T-helper 17 cell (primary cell): ENCODE measurements around the gene KCNMA1. TPM values are rescaled to one million over a fixed set of nuclear protein-coding genes. Genes with fewer than 3 reads are reported as not detected.
"Not testable (repeated sequence)": the region's sequence is repeated elsewhere in the genome, so short reads cannot be mapped to it uniquely, and the experiment has no call there.

Source experiments
- ATAC-seq: fragments of 150-1000 bp; cut with Tn5 transposase; 2 replicates; pipeline ENCODE4 v1.10.0; 2021; ENCODE audit warnings: mild to moderate bottlenecking, moderate library complexity
- DNase-seq, 3 donors: peaks; one replicate each; pipeline versions ENCODE4 v3.0.0 to v3.0.0-alpha.2; 2020 to 2021
- H3K9me3 ChIP-seq: one replicate; pipeline ENCODE4 v1.7.0; 2013; ENCODE audit warnings: low read length, mild to moderate bottlenecking; ENCODE audit not compliant: control insufficient read depth, poor library complexity, severe bottlenecking
- H3K27ac Mint-ChIP-seq: one replicate; pipeline ENCODE4 v1.8.0; 2022; ENCODE audit warnings: mild to moderate bottlenecking, moderate library complexity, mixed read lengths
- H3K27me3 Mint-ChIP-seq: one replicate; pipeline ENCODE4 v1.8.0; 2022; ENCODE audit warnings: mixed read lengths
- H3K36me3 Mint-ChIP-seq: one replicate; pipeline ENCODE4 v1.8.0; 2022; ENCODE audit warnings: low read depth, mixed read lengths
- H3K4me1 Mint-ChIP-seq: one replicate; pipeline ENCODE4 v1.8.0; 2022; ENCODE audit warnings: mild to moderate bottlenecking, mixed read lengths
- H3K4me3 Mint-ChIP-seq: one replicate; pipeline ENCODE4 v1.8.0; 2022; ENCODE audit warnings: mild to moderate bottlenecking, moderate library complexity, mixed read lengths
- total RNA-seq, 4 donors: library from RNA in 2 of 4; stranded (reverse) in 2 of 4; gene quantifications; one replicate each; pipeline ENCODE4 v1.2.3 and lab custom pipeline; 2022 to 2026

The KCNMA1 gene
- total RNA-seq, 2 donors from 2014 or later = 0.27 TPM; not detected in 1

DNA sequence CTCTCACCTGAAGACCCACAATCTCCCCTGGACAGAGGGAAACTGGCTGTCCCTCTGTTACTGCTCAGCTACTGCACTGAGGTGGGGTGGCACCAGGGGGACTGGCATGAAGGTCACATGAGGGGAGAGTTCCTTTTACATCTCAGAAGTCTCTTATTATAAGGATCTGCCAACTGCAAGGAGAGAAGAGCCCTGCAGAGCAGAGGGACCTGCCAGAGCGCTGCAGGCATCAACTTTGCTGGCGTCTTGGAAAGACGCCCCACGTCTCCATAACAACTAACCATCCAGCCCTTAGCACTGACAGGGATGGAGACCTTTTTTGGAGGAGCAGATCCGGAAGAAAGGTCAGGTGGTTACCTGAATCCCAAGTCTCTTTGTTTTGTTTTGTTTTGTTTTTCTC is 218.6 kb downstream of the KCNMA1 start:
- no peaks in the 10 kb centered on the region for H3K36me3 Mint-ChIP-seq
- peaks cover 21% of the 10 kb centered on the region for H3K27me3 Mint-ChIP-seq
- H3K4me1 Mint-ChIP-seq = no peaks in the 10 kb centered on the region
- H3K27ac Mint-ChIP-seq = no peak overlapping the region
- DNase-seq = no peak
- H3K4me3 Mint-ChIP-seq = no peak overlapping the region
- ATAC-seq = no peak
- no peaks in the 10 kb centered on the region for H3K9me3 ChIP-seq

- DNase-seq (no peak), ATAC-seq (no peak)
- no peaks in the 10 kb centered on the region for H3K36me3 Mint-ChIP-seq
- no peak overlapping the region for H3K27ac Mint-ChIP-seq
- H3K4me3 Mint-ChIP-seq = no peak overlapping the region
- no peaks in the 10 kb centered on the region for H3K9me3 ChIP-seq
- H3K27me3 Mint-ChIP-seq = peaks cover 21% of the 10 kb centered on the region
- H3K4me1 Mint-ChIP-seq = no peaks in the 10 kb centered on the region
Observed at GRCh38 chr10:77417806-77418640, 219.6 kb downstream of the KCNMA1 start.

DNA sequence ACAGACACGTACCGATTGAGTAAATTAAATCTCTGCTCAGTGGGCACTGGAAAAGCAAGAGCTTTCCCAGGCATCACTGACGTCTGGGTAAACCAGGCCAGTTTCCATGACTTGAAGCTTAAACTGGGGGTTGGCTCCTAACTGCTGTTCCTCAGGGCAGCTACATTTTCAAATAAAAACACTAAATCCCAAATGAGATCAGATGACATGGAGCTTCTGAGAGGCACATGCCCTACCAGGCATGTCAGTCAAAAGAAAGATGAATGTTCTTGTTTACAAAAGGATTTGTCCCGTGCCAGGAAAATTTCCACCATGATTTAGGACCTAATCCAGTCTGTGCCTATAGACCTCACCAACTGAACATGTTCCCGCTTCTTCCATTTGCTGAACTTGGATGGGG is 220.2 kb downstream of the KCNMA1 start:
- no peak overlapping the region for H3K4me3 Mint-ChIP-seq
- DNase-seq (no peak), ATAC-seq (no peak)
- peaks cover 21% of the 10 kb centered on the region for H3K27me3 Mint-ChIP-seq
- no peaks in the 10 kb centered on the region for H3K9me3 ChIP-seq
- no peak overlapping the region for H3K27ac Mint-ChIP-seq
- no peaks in the 10 kb centered on the region for H3K4me1 Mint-ChIP-seq
- no peaks in the 10 kb centered on the region for H3K36me3 Mint-ChIP-seq

DNA sequence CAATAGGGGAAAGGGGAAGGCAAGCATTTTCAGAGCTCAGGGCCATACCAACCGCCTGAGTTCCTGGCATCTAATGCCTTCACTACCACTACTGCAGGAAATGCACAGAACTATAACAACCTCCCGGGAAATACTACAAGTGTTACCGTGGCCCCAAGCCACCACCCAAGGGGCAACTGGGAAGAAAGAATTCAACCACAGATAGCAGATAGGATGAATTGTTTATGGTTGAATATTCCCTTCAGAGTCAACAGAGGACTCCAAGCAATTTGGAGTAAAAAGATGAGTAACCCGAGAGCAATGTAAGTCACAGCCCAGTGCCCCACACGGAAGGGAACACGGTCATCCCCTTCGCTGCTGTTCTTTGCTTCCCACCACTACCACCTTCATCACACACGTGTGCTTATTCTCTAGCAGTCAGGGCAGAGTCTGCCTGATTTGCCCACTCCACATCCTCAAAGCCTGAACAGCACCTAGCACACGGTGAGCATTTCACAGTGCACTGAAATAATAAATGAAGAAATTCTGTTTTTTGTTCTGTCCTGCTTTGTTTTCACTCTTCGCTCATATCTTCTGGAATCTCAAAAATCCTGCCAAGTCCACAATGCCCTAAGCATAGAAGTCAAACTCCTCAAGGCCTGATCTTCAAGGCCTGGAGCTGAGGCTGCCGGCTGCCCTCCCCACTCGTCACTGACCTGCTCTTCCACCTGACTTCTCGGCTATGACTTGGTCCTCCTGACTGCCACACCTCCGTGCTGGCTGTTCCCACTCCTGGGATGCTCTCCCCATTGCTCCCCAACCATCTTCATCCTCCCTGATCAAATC is 221.1 kb downstream of the KCNMA1 start:
- Mint-ChIP-seq H3K4me1 (no peaks in the 10 kb centered on the region), H3K27ac (no peak overlapping the region), H3K36me3 (no peaks in the 10 kb centered on the region), H3K27me3 (peaks cover 21% of the 10 kb centered on the region), H3K4me3 (no peak overlapping the region)
- no peaks in the 10 kb centered on the region for H3K9me3 ChIP-seq
- ATAC-seq (no peak), DNase-seq (no peak)

GRCh38 chr10:77415313-77415960 is 222.2 kb downstream of the KCNMA1 start:
- peaks cover 28% of the 10 kb centered on the region for H3K27me3 Mint-ChIP-seq

DNA sequence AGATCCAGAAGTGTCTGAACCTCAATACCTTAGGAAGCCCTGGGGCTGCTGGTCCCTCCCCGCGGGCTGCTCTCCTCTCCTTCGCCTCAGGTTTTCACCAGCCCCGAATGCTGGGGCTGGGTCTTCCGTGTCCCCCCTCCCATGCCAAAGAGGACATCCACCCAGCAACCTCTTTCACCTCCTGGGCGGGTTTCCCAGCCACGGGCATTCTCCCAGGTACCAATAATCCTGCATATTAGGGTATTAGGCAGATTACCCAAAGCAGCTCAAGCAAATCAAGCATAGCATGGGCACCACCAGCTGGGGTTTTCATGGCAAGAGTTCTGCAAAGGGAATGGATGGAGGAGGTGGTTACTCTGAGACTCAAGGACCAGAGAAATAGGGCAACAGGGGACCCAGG is 224.4 kb downstream of the KCNMA1 start:
- Mint-ChIP-seq H3K27me3 (peaks cover 27% of the 10 kb centered on the region), H3K4me3 (no peak overlapping the region), H3K4me1 (no peaks in the 10 kb centered on the region), H3K36me3 (no peaks in the 10 kb centered on the region), H3K27ac (no peak overlapping the region)
- DNase-seq (no peak), ATAC-seq (no peak)
- H3K9me3 ChIP-seq = no peaks in the 10 kb centered on the region

More at GRCh38 chr10:77415313-77415960, 222.2 kb downstream of the KCNMA1 start:
- no peaks in the 10 kb centered on the region for H3K4me1 Mint-ChIP-seq
- no peaks in the 10 kb centered on the region for H3K9me3 ChIP-seq
- H3K36me3 Mint-ChIP-seq = no peaks in the 10 kb centered on the region
- ATAC-seq = no peak
- no peak for DNase-seq
- no peak overlapping the region for H3K27ac Mint-ChIP-seq
- H3K4me3 Mint-ChIP-seq = no peak overlapping the region

DNA sequence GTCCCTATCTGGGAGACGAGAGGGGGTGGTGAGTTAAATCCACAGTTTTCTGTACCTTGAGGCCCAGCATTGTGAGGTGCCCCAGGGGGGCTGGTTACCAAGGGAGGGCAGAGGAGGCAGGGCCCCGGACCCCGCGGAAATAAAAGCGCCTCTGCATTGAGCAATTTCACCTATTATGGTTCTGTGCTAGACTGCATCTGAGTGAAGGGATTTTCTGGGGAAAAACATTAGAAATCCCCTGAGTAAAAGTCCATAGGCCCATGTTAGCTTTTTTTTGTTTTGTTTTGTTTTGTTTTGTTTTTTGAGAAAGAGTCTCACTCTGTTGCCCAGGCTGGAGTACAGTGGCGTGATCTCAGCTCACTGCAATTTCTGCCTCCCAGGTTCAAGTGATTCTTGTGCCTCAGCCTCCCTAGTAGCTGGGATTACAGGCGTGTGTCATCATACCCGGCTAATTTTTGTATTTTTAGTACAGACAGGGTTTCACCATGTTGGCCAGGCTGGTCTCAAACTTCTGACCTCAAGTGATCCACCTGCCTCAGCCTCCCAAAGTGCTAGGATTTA is 225.0 kb downstream of the KCNMA1 start:
- H3K9me3 ChIP-seq, ATAC-seq, H3K4me3 Mint-ChIP-seq, H3K27ac Mint-ChIP-seq, H3K36me3 Mint-ChIP-seq, H3K4me1 Mint-ChIP-seq, DNase-seq: not testable (repeated sequence)
- H3K27me3 Mint-ChIP-seq = peaks cover 29% of the 10 kb centered on the region

- H3K9me3 ChIP-seq = no peaks in the 10 kb centered on the region
- Mint-ChIP-seq H3K36me3 (no peaks in the 10 kb centered on the region), H3K27me3 (peaks cover 23% of the 10 kb centered on the region), H3K4me3 (no peak overlapping the region), H3K27ac (no peak overlapping the region), H3K4me1 (no peaks in the 10 kb centered on the region)
- ATAC-seq = no peak
- no peak for DNase-seq
Observed at GRCh38 chr10:77411805-77412204, 225.8 kb downstream of the KCNMA1 start.

DNA sequence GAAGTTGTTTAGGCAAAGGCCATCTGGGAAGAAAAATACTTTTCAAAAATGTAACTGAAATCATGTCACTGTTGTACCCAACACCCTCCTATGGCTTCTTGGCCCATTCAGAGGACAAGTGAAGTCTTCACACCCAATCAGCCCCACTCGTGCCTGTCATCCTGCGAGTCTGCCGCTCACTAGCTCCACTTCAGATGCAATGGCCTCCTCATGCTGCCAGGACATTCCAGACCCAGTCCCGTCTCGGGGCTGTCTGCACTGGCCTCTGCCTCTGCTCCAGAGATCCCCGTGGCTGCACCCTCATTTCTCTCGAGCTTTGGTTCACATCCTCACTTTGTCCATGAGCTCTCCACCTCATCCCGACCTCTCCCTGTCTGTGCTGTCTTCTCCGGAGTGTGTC is 227.1 kb downstream of the KCNMA1 start:
- peaks cover 23% of the 10 kb centered on the region for H3K27me3 Mint-ChIP-seq
- H3K9me3 ChIP-seq = no peaks in the 10 kb centered on the region
- no peaks in the 10 kb centered on the region for H3K36me3 Mint-ChIP-seq
- ATAC-seq = no peak
- no peak overlapping the region for H3K4me3 Mint-ChIP-seq
- DNase-seq = no peak
- H3K4me1 Mint-ChIP-seq = no peaks in the 10 kb centered on the region
- no peak overlapping the region for H3K27ac Mint-ChIP-seq

GRCh38 chr10:77409697-77410471 is 227.7 kb downstream of the KCNMA1 start:
- Mint-ChIP-seq H3K27me3 (peaks cover 23% of the 10 kb centered on the region), H3K36me3 (no peaks in the 10 kb centered on the region), H3K4me1 (no peaks in the 10 kb centered on the region), H3K27ac (no peak overlapping the region), H3K4me3 (no peak overlapping the region)
- H3K9me3 ChIP-seq = no peaks in the 10 kb centered on the region
- DNase-seq (no peak), ATAC-seq (no peak)

GRCh38 chr10:77408259-77408658 is 229.3 kb downstream of the KCNMA1 start:
- no peaks in the 10 kb centered on the region for H3K4me1 Mint-ChIP-seq
- H3K27ac Mint-ChIP-seq = no peak overlapping the region
- no peak overlapping the region for H3K4me3 Mint-ChIP-seq

GRCh38 chr10:77406764-77407430 is 230.7 kb downstream of the KCNMA1 start:
- no peak for ATAC-seq
- no peaks in the 10 kb centered on the region for H3K36me3 Mint-ChIP-seq
- H3K4me1 Mint-ChIP-seq = no peaks in the 10 kb centered on the region
- DNase-seq = no peak
- no peak overlapping the region for H3K27ac Mint-ChIP-seq
- H3K27me3 Mint-ChIP-seq = peaks cover 25% of the 10 kb centered on the region
- H3K9me3 ChIP-seq = no peaks in the 10 kb centered on the region
- no peak overlapping the region for H3K4me3 Mint-ChIP-seq

More at GRCh38 chr10:77408259-77408658, 229.3 kb downstream of the KCNMA1 start:
- Mint-ChIP-seq H3K27me3 (peaks cover 23% of the 10 kb centered on the region), H3K36me3 (no peaks in the 10 kb centered on the region)
- no peaks in the 10 kb centered on the region for H3K9me3 ChIP-seq
- DNase-seq = no peak
- no peak for ATAC-seq
